Activated CD4-positive, CD25-positive, alpha-beta regulatory T cell treated with anti-CD3 and anti-CD28 coated beads, Interleukin-2, amount 50 U/mL, for 72 hours (primary cell): ENCODE measurements around the gene ZNF25.
"Not testable (repeated sequence)": the region's sequence is repeated elsewhere in the genome, so short reads cannot be mapped to it uniquely, and the experiment has no call there.

Experiments used
- DNase-seq: peaks from one replicate; pipeline ENCODE4 v3.0.0; 2021

Gene ZNF25

DNA sequence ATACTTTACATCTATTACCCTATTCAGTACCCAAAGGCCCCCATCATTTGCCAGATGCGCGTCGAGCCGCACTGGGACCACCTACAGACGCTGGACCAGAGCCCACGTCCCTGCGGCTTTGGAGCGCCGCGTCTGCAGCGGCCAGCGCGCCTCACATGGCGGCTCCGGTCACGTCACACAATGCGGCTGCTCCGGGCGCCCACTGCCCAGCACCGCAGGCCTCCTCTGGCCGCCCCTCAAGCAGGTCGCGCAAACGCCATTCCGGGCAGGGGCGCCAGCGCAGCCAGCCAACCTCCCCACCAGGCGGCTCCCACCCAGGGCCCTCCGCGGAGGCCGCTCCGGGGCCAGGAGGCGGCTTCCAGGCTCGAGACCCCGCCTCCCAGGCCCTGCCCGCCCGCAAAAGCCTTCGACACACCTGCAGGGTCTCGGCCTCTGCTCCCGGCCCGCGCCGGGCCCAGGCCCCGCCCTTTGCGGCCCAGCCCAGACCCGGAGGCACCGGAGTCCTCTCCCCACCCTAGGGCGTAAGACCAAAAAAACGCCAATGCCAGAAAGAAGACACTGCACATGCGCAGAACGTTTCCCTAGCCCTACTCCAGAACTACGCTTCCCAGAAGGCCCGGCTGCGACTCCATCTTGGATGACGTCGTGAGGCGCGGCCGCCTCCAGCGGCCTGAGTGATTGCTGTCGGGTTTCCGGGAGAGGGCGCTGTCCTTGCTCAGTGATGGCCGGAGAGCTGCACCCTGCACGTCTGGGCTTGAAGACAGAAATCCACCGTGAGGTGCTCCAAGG is at the start of gene ZNF25:
Gene ZNF25, minus strand, starts transcription at position 557 of the 789 bp plus-strand sequence. CDS start 4,925 bp downstream, outside the sequence.
- peak; percentile 91 for DNase-seq

DNA sequence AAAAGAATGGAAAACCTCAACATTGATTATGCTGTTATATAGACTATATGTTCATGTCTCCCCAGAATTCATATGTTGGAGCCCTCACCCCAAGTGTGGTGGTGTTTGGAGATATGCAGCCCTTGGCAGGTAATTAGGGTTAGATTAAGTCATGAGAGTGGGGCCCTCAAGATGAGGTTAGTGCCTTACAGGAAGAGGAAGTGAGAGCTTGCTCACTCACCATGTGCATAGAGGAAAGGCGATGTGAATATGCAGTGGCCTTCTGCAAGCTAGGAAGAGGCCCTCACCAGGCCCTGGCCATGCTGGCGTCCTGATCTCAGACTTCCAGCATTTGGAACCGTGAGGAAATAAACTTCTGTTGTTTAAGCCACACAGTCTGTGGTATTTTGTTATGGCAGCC is 48.8 kb upstream of the ZNF25 start:
- DNase-seq = no peak

DNA sequence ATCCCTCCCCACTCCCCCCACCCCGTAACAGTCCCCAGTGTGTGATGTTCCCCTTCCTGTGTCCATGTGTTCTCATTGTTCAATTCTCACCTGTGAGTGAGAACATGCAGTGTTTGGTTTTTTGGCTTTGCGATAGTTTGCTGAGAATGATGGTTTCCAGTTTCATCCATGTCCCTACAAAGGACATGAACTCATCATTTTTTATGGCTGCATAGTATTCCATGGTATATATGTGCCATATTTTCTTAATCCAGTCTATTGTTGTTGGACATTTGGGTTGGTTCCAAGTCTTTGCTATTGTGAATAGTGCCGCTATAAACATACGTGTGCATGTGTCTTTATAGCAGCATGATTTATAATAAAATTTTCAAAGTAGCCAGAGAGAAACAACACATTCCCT is 42.7 kb upstream of the ZNF25 start:
- DNase-seq = not testable (repeated sequence)

DNA sequence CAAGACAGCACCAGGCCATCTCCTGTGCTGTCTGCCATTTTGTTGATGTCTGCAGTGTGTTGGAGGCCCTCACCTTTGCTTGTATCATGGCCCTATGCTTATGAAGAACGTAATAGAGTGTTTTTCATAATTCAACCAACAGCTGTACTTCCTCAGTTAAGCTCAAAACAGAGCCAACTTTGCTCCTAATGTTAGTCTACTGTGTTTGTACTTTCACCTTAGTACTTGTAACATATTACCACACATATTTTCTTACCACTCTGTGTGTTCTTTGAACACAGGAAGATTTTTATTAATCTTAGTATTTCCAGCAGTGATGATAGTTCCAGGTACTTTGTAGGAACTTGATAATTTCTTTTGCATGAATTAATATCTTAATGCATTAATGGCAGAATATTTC is 39.9 kb upstream of the ZNF25 start:
- no peak for DNase-seq

DNA sequence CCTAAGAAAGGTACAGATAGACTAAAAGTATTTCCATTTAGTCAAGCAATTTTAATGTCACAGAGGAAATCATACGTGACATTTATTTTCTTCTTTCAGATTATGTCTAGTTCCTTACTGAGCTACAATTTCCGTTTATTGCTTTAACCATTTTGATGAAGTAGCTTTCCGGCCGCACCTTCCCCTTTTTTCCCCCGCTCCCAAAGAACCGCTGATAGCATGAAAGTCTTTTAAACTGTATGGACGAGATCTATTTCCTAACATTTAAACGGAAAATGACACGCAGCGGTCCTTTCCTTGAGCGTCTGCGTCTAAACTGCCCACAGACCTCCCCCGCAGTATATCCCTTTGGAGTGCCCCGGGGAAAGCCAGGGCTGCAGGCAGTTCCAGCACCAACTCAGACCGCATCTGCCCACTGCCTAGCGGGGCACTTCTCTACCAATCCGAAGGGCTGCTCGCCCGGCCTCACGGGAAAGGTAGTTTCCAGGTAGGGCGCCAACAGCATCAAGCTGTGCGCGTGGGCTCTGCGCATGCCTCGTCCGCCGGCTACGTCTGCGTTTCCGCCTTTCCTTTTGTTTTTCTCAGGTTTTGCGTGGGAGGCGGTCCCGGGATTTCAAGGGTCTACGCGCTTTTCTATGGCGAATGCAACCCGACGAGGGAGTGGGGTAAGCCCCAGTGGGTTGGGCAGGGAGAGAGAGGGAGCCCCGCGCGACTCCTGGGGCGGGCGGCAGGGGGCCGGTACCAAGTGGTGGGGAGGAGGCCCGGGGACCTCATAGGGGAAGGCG is 33.9 kb upstream of the ZNF25 start, which contains the start of gene ZNF33A:
Gene ZNF33A, plus strand, starts transcription at position 557 of the 785 bp plus-strand sequence. CDS start 1,667 bp downstream, outside the sequence.
- peak; percentile 86 for DNase-seq

DNA sequence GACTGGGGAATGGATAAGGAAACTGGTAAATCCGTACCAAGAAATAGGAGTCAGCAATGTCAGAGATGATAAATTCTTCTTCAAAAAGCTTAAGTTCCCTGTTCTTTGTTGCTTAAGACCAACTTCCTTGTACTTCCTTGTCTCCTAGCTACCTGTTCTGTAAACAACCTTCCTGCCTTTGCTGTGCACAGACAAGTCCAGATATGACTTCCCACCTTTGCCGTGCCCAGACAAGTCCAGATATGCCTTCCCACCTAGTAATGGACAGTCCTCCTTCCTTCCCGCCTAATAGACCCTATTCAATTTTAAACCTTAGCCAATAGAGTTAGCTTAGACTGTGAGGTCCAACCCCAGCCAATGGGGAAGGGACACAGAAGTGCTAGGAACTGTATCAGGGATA is 31.5 kb upstream of the ZNF25 start:
- no peak for DNase-seq

DNA sequence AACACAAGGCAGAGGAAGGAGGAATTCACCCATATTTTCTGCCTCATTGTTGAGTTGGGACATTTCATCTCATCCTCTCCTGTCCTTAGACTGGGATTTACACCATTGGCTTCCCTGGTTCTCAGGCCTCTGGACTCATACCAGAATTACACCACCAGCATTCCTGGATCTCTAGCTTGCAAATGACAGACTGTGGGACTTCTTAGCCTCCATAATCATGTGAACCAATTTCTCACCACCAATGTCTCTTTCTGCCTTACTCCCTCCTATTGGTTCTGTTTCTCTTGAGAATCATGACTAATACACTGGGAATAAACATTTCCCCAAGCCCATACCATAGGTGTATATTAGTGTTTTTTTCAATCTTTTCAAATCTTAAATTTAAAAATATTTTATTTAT is 31.1 kb upstream of the ZNF25 start:
- DNase-seq = no peak

DNA sequence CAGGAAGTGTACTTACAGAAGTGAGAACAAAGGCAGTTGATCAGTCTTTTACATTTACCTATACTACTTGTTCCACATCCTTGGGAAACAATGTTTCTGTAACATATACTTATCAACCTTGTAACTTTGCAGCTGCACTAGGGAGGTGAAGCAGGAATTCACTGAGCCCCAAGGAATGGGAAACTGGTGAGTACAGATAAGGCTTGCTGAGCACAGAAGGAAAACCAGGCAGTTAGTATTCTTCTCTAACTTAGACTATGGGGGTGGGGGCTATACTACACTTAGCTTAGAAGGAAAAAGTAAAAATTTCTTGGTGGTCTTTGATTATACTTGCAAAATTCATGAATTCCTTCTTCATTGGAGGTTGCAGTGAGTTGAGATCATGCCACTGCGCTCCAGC is 27.1 kb upstream of the ZNF25 start:
- no peak for DNase-seq

DNA sequence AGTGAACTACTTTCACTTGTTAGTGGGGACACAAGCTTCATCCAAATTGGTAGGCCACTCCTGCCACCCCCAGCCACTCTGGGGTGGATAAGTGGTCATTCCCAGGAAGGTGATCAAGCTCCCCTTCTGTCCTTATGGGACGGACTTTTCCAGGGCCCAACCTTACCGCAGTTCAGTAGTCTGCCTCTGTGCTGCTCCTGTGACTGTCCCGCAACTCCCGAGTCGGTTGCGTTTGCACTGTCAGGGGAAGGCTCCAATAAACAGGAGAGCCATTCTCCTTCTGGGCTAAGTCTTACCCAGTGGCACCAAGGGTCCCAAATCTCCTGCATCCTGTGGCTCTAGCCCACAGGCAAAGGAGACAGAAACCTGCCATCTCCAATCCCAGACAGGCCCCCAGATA is 26.6 kb upstream of the ZNF25 start:
- DNase-seq = no peak

DNA sequence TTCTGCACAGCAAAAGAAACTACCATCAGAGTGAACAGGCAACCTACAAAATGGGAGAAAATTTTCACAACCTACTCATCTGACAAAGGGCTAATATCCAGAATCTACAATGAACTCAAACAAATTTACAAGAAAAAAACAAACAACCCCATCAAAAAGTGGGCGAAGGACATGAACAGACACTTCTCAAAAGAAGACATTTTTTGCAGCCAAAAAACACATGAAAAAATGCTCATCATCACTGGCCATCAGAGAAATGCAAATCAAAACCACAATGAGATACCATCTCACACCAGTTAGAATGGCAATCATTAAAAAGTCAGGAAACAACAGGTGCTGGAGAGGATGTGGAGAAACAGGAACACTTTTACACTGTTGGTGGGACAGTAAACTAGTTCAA is 24.0 kb upstream of the ZNF25 start:
- DNase-seq = not testable (repeated sequence)

DNA sequence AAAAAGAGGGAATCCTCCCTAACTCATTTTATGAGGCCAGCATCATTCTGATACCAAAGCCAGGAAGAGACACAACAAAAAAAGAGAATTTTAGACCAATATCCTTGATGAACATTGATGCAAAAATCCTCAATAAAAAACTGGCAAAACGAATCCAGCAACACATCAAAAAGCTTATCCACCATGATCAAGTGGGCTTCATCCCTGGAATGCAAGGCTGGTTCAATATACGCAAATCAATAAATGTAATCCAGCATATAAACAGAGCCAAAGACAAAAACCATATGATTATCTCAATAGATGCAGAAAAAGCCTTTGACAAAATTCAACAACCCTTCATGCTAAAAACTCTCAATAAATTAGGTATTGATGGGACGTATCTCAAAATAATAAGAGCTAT is 22.5 kb upstream of the ZNF25 start:
- DNase-seq = not testable (repeated sequence)

DNA sequence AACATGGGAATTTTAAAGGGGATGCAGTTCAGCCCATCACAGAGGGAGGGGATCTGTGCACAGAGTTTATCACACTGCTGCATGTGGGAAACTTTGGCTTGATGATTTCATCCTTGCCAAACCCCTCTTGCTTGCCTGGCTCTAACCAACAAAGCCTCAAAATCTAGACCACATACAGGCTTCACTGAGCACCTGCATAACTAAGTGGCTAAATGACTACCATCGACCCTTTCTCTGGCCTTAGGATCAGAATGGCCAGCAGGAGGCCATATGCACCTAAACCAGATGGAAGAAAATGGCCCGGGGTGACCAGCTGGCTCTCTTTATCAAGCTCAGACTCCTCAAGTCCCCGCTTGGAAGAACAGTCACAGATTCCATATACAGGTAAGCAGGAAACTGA is 15.6 kb upstream of the ZNF25 start:
- DNase-seq = no peak

DNA sequence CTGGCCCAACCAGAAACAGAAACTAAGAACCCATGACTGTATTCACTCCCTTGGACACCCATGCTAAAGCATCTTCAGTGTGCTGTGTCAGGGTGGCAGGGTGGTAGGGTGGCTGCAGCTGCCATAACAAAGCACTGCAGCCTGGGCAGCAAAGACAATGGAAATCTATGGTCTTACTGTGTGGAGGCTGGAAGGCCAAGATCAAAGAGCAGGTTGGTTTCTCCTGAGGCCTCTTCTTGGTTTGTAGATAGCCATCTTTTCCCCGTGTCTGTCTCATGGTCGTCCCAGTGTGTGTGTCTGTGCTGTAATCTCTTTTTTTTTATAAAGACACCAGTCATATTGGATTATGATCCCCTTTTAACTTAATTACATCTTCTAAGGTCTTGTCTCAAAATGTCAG is 15.2 kb upstream of the ZNF25 start:
- no peak for DNase-seq

DNA sequence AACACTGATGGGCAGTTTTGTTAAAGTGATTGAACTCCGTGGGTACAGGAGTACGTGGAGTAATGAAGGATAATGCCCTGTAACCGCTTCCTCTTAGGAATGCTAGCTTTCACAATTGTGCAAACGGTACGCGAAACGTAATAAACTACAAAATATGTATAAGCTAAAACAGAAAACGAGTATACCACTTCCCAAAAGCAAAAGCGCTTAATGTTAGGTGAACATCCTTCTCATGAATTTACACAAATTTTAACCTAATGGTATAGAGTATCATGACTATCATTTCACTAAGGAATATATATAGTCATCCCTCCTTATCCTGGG is 395 bp upstream of the ZNF25 start:
- DNase-seq = no peak

DNA sequence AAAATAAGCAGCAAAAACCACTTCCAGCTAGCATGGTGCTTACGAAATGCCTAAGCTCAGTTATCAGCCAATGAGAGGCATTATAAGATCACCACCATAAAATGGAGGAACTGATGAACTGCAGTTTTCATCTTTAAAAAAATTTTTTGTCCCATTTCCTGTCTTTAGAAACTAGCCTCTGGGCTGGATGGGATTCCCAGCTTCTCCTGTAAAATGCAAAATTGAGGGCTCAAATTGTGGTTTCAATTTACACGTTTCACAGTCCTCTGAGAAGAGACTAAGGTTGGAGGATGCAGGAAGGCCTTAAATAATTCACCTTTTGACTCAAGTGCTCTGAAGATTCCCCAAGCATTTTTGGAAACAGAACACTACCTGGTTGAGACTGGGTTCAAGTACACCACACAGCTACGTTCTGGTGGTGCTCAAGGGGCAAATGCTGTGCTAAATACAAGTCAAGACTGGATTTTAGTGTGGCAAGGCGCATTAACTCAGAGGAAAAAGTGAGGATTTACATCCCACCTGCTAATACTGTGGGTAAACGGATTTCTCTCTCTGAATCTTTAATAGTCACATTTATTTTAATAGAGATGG is 951 bp downstream of the ZNF25 start:
- DNase-seq = no peak

DNA sequence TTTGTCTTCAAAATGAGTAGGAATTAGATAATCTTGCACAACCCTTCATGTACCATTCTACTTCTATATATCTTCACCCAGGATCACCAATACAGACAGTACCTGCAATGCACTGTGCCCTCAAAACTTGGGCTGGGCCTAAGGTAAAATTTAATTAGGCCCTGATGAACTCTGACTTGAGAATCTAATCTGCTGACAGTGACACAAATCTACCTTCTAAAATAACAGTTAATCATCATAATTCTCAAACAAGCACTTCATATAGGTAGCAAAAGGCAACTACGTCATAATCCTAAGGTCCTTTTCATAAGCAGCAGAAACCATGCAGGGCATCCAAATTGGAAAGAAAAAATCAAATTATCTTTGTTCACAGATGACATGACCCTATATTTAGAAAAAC is 4.1 kb downstream of the ZNF25 start:
- DNase-seq = no peak

DNA sequence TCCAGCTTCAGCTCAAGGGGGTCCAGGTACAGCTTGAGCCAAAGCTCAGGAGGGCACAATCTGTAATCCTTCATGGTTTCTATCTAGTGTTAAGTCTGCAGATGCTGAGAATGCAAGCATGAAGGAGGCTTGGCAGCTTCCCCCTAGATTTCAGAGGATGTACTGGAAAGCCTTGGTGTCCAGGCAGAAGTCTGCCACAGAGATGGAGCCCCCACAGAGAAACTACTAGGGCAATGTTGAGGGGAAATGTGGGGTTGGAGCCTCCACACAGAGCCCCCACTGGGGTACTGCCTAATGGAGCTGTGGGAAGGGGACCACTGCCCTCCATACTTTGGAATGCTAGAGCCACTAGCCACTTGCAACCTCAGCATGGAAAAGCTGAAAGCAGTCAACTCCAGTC is 11.4 kb downstream of the ZNF25 start:
- no peak for DNase-seq

DNA sequence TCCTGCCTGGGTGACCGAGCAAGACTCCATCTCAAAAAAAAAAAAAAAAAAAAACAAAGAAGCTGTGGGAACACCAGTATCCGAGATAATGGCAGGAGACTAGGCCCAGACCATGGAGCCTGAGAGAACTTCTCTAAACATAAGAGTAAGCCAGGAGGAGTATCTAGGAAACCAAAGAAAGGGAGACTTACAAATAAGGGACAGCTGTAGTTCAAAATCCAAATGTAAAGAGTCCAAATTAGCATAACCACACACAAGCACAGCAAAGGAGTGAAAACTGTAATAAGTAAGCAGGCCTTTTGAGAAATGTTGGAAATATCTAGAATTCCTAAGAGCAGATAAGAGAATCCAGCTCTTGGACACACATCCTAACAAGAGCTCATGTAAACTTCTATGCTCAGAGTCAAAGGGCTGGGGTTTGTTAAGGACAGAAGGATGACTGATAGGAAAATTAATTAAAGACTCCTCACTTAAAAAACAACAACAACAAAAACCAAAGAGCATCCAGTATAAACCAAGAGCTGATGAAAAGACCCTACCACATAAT is 15.8 kb downstream of the ZNF25 start:
- no peak for DNase-seq

DNA sequence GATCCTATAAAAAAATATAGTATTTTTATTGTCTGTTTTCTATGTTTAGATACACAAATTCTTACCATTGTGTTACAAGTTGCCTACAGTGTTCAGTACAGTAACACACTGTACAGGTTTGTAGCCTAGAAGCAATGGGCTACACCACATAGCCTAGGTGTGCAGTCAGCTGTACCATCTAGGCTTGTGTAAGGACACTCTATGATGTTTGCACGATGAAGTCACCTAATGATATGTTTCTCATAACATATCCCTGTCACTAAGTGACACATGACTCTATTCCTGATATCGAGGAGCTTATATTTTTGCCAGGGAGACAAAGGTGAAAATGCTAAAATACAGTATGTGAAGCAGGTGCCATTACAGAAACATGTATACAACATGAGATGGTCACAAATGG is 18.6 kb downstream of the ZNF25 start:
- no peak for DNase-seq

DNA sequence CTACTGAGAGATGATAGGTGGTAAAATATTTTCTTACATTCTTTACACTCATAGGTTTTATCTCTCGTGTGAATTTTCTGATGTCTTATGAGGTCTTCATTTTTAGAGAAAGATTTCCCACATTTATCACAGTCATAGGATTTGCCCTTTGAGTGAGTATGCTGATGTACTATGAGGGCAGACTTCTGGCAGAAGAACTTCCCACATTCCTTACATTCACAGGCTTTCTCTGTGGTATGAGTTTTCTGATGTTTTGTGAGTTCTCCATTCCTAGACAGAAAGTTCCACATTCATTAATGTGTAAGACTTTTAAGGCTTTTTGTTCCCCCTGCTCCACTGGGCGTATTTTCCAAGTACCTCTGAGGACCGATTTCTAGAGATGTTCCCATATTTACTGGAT is 23.5 kb downstream of the ZNF25 start:
- DNase-seq = no peak

DNA sequence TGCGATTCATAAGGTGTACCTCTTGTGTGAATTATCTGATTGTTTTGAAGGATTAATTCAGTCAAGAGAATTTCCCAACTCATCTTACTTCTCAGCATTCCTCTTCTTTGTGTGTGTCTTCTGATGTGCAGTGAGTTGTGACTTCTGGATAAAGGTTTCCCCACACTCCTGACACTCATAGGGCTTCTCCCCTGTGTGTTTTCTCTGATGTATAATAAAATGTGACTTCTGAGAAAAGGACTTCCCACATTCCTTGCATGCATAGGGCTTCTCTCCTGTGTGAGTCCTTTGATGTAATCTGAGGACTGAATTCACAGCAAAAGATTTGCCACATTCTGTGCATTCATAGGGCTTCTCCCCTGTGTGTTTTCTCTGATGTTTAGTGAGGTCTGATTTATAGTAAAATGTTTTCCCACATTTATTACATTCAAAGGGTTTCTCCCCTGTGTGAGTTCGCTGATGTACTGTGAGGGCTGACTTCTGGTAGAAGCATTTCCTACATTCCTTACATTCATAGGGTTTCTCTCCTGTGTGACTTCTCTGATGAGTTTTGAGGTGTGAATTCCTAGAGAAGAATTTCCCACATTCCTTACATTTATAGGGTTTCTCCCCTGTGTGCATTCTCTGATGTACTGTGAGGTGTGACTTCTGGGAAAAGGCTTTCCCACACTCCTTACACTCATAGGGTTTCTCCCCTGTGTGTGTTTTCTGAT is 24.2 kb downstream of the ZNF25 start:
- DNase-seq = no peak

DNA sequence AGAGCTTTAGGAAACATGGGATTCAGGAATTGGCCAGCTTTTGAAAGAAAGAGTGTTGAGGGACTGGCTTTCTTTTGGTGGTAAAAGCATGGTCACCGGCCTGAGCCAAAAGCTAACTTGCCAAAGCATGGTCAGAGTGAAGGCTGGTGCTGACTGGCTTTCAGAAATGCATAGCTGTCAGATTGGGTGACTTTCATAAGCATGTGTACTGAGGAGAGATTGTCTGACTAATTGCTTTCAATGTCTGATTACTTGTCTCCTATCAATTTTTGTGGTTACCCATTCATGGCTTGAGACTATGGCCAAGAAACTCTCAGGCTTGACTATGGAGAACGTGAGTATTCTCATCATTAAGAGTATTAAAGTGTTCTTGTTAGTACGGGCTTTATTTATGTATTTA is 28.2 kb downstream of the ZNF25 start:
- no peak for DNase-seq

DNA sequence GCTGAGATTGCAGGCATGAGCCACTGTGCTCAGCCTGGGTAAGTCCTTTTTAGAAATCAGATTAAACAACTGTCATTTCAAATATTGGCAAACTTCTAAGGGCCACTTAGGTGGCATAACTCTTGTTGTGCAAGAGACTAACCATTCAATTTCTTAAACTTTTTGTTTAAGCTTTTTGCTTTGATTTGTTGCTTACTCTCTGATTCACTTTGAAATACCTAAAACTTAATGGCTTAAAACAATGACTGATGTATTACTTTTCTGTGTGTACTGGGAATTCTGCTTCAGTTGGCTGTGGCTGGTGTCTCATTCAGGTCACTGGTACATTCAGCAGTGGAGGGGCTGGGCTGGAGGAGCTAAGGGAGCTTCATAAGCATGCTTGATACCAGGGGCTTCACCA is 28.9 kb downstream of the ZNF25 start:
- no peak for DNase-seq
